Mammary epithelial cell (primary cell): ENCODE data around the gene SHANK1.

Experiments
- EZH2 ChIP-seq: IDR thresholded peaks from 2 replicates; pipeline ENCODE4 v1.6.1; 2012; ENCODE audit warnings: low read length, inconsistent platforms, borderline replicate concordance
- TF ChIP-seq, protein P1 (sequence below), 2 donors: IDR thresholded peaks in 1 of 2; conservative IDR thresholded peaks in 1 of 2; 2 replicates each; pipeline ENCODE4 v1.5.1; 2011 to 2012; ENCODE audit warnings: inconsistent platforms in 2 of 2, low read length in 2 of 2, mild to moderate bottlenecking in 2 of 2, control low read depth in 1 of 2, low read depth in 1 of 2; ENCODE audit not compliant: insufficient read depth in 1 of 2; ENCODE audit errors: extremely low read depth in 1 of 2

DNA sequence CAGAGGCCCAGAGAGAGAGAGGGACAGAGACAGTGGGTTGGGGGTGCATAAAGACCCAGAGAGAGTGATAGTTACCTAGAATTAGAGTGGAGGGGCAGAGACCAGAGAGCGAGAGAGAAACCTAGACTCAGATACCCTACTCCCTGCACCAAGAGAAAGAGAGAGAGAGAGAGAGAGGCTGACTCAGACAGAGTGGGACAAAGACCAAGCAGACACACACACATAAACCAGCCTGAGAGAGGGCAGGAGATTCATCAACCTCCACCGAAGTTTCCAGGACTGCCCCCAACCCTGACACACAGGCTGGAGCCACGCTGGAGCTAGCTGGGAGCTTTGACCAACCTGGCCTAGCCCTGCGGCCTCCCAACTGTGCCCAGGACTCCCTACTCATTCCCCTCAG lies 92.8 kb downstream of the SHANK1 start:
- TF ChIP-seq, protein P1, sequence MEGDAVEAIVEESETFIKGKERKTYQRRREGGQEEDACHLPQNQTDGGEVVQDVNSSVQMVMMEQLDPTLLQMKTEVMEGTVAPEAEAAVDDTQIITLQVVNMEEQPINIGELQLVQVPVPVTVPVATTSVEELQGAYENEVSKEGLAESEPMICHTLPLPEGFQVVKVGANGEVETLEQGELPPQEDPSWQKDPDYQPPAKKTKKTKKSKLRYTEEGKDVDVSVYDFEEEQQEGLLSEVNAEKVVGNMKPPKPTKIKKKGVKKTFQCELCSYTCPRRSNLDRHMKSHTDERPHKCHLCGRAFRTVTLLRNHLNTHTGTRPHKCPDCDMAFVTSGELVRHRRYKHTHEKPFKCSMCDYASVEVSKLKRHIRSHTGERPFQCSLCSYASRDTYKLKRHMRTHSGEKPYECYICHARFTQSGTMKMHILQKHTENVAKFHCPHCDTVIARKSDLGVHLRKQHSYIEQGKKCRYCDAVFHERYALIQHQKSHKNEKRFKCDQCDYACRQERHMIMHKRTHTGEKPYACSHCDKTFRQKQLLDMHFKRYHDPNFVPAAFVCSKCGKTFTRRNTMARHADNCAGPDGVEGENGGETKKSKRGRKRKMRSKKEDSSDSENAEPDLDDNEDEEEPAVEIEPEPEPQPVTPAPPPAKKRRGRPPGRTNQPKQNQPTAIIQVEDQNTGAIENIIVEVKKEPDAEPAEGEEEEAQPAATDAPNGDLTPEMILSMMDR (conservative IDR thresholded peaks at IDR 0.05 in 1 of 2, IDR thresholded peaks at IDR 0.05 in 1 of 2; ENCODE audit: extremely low read depth in 1 of 2, insufficient read depth in 1 of 2, low read depth in 1 of 2, low read length in 2 of 2), result no peak
- no peak for TF ChIP-seq EZH2
